HepG2 (cell line): ENCODE data around the gene TOR1AIP1. TPM values are rescaled to one million over a fixed set of nuclear protein-coding genes. Genes with fewer than 3 reads are reported as not detected.
A peak's percentile ranks its signal among the peaks of the same experiment; 100 is the strongest.

Experiments used
- BCL6 ChIP-seq: IDR thresholded peaks from 2 replicates; pipeline ENCODE4 v1.6.1; 2016; ENCODE audit warnings: missing genetic modification reagents, missing compliant biosample characterization
- ELF4 ChIP-seq: sonication (generic); formaldehyde crosslinking; IDR thresholded peaks from 2 replicates; pipeline ENCODE4 v1.5.0; 2020; ENCODE audit warnings: missing genetic modification reagents, mild to moderate bottlenecking, moderate library complexity, borderline replicate concordance
- MZF1 ChIP-seq: sonication (generic); formaldehyde crosslinking; IDR thresholded peaks from 2 replicates; pipeline ENCODE4 v1.8.1; 2023; ENCODE audit warnings: mild to moderate bottlenecking, missing genetic modification reagents, borderline replicate concordance
- NCOA2 ChIP-seq: sonication (generic); formaldehyde crosslinking; IDR thresholded peaks from 2 replicates; pipeline ENCODE4 v1.8.0; 2022; ENCODE audit warnings: inconsistent platforms
- PAWR ChIP-seq: sonication (generic); formaldehyde crosslinking; IDR thresholded peaks from 2 replicates; pipeline ENCODE4 v1.4.0; 2020; ENCODE audit warnings: missing genetic modification reagents, mild to moderate bottlenecking, borderline replicate concordance
- PRDM4 ChIP-seq: sonication (generic); formaldehyde crosslinking; IDR thresholded peaks from 2 replicates; pipeline ENCODE4 v1.9.0; 2021; ENCODE audit warnings: missing genetic modification reagents, borderline replicate concordance
- SOX13 ChIP-seq, 3 experiments: fragments of 450-650 bp in 1 of 3; sonication (generic) in 1 of 3; formaldehyde crosslinking in 1 of 3; IDR thresholded peaks in 2 of 3; conservative IDR thresholded peaks in 1 of 3; 2 replicates each; pipeline versions ENCODE4 v1.5.0 to v1.6.1; 2016 to 2020; ENCODE audit warnings: antibody characterized with exemption in 1 of 3, mild to moderate bottlenecking in 1 of 3, missing compliant biosample characterization in 1 of 3, missing genetic modification reagents in 1 of 3, moderate library complexity in 1 of 3
- SRSF4 ChIP-seq: fragments of 200-400 bp; formaldehyde crosslinking; IDR thresholded peaks from one replicate; pipeline ENCODE4 v1.6.1; 2018; ENCODE audit warnings: mild to moderate bottlenecking, low read depth, low read length, moderate library complexity; ENCODE audit not compliant: poor library complexity, severe bottlenecking
- TFDP1 ChIP-seq: IDR thresholded peaks from 2 replicates; pipeline ENCODE4 v1.6.1; 2016; ENCODE audit warnings: missing compliant biosample characterization, missing genetic modification reagents, borderline replicate concordance
- ZBED4 ChIP-seq: sonication (generic); formaldehyde crosslinking; IDR thresholded peaks from 2 replicates; pipeline ENCODE4 v1.4.0; 2020; ENCODE audit warnings: missing genetic modification reagents, borderline replicate concordance
- ZNF609 ChIP-seq: sonication (generic); formaldehyde crosslinking; IDR thresholded peaks from 2 replicates; pipeline ENCODE4 v1.4.0; 2020; ENCODE audit warnings: mild to moderate bottlenecking, missing genetic modification reagents, borderline replicate concordance
- polyA plus RNA-seq, 8 experiments: library from polyadenylated mRNA; depleted of rRNA in 3 of 8; stranded (reverse) in 7 of 8; unstranded in 1 of 8; fragments of >200 nt; fragmentation: Illumina TruSeq in 4 of 8; extraction: Trizol in 4 of 8; gene quantifications; 2 replicates each; pipeline versions ENCODE4 v1.2.1 to v1.2.3, GENCODE V29; 2011 to 2016; ENCODE audit warnings: low read depth in 4 of 8, missing spikeins in 1 of 8, mixed read lengths in 1 of 8; ENCODE audit not compliant: insufficient read depth in 1 of 8
- total RNA-seq, 5 experiments: library from RNA; depleted of rRNA; stranded (reverse); fragments of >200 nt; fragmentation: Illumina TruSeq; extraction: Trizol; gene quantifications; 2 replicates each; pipeline ENCODE4 v1.2.3, GENCODE V29; 2016; ENCODE audit warnings: low read depth in 1 of 5

TOR1AIP1 gene
- total and polyA plus RNA-seq, 2 of the 13 experiments (the other 11 are each of a cell fraction or from before 2014, with no cell fraction given), result 15.6 to 29.0 TPM

GRCh38 chr1:179877586-179878265, 4.4 kb upstream of the TOR1AIP1 start, which contains the start of gene TOR1AIP2 (continued):
- TF ChIP-seq BCL6 (no peak), SRSF4 (no peak), SOX13 (IDR thresholded peaks at IDR 0.05) (no peak), SOX13 (CRISPR knock-in tag; conservative IDR thresholded peaks at IDR 0.05 in 1 of 2, IDR thresholded peaks at IDR 0.05 in 1 of 2) (0 out of 4 replicates have a peak, but pooled peaks of 1 of the 2 experiments have one; percentile 10), ELF4 (no peak), PAWR (no peak), ZNF609 (CRISPR knock-in tag) (no peak), NCOA2 (no peak), PRDM4 (CRISPR knock-in tag) (no peak), ZBED4 (CRISPR knock-in tag) (peak; percentile 55), MZF1 (CRISPR knock-in tag) (no peak), TFDP1 (CRISPR knock-in tag) (0 out of 2 replicates have a peak, but pooled peaks have one; percentile 14)
